Fibroblast of mammary gland (primary cell): ENCODE measurements around the gene STUM.
"Not testable (repeated sequence)": the region's sequence is repeated elsewhere in the genome, so short reads cannot be mapped to it uniquely, and the experiment has no call there.

Experiments used
- DNase-seq: peaks from one replicate; pipeline ENCODE4 v3.0.0-alpha.2; 2010; ENCODE audit warnings: low read depth
- H3K4me3 ChIP-seq: 2 replicates; pipeline ENCODE4 v1.5.1; 2011; ENCODE audit warnings: low read depth, mild to moderate bottlenecking, low read length, moderate library complexity; ENCODE audit not compliant: control insufficient read depth
- CTCF ChIP-seq: conservative IDR thresholded peaks from 2 replicates; pipeline ENCODE4 v1.5.1; 2011; ENCODE audit warnings: low read depth, low read length, inconsistent platforms; ENCODE audit not compliant: control insufficient read depth, insufficient read depth

The STUM gene

GRCh38 chr1:226597616-226598454, 49.3 kb downstream of the STUM start:
- H3K4me3 ChIP-seq = no peak overlapping the region
- TF ChIP-seq CTCF = no peak
- DNase-seq = no peak

GRCh38 chr1:226598455-226598849, 49.9 kb downstream of the STUM start:
- no peak for TF ChIP-seq CTCF
- no peak for DNase-seq
- no peak overlapping the region for H3K4me3 ChIP-seq

GRCh38 chr1:226598955-226599354, 50.4 kb downstream of the STUM start:
- not testable (repeated sequence) for DNase-seq

DNA sequence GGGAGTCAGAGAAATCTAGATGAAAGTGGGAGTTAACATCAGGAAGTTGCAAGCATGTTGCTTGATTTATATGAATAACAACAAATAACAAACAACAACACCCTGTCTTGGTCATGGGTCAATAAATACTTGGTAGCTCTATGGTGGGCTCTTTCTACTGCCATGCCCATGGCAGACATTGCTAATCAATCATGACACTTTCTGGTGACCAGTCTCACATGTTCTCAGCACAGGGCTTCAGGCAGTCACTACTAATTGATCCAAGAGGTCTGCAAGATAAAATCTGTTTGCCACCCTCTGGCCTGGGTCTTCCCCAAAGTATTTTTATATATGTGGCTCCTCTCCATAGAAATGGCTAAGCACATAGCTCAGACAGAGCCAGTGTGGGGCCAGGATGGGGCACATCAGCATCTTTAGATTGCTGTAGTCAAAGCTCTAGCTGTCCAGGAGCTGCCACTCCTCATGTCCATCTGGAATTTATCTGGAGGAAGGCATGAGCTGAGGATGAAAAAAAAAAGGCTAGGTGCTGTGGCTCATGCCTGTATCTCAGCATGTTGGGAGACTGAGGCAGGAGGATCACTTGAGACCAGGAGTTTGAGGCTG, 51.2 kb downstream of the STUM start:
- no peak for DNase-seq
- no peak overlapping the region for H3K4me3 ChIP-seq
- no peak for TF ChIP-seq CTCF

More at GRCh38 chr1:226598955-226599354, 50.4 kb downstream of the STUM start:
- H3K4me3 ChIP-seq = not testable (repeated sequence)

DNA sequence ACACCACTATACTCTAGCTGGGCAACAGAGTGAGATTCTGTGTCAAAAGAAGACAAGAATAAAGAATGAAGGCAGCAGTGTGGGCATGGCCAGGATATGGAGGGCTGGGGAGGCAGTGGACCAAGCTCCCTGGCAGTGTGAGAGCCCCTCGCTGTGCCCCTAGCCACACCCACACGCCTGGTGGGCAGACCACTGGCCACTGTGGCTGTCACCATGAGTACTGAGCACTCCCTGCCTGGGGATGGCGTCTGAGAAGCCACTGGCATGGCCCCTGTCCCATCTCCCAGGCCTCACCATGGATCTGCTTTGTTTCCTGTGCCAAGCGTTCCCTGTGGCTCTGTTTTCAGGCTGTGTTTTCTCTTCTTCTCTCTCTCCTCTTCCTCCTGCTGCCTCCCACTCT, 51.7 kb downstream of the STUM start:
- no peak overlapping the region for H3K4me3 ChIP-seq
- no peak for TF ChIP-seq CTCF
- DNase-seq = no peak

DNA sequence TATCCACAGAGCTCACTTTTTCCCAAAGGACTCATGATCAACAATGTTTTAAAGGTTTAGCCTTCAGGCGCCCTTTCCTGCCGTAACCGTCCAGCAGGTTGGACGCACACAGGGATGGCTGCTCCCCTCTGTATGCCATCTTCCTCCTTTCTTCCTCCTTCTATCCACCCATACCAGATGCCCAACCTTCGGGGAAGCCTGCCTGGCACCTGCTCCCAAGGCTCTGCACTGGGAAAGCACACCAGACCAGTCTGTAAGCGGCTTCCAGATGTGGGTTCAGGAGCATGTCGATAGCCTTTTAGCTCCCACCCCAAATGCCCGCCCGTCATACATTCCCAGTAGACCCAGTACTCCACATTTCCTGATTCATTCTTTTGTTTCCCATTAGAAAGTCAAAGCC, 52.9 kb downstream of the STUM start:
- DNase-seq = no peak
- TF ChIP-seq CTCF = no peak
- no peak overlapping the region for H3K4me3 ChIP-seq

DNA sequence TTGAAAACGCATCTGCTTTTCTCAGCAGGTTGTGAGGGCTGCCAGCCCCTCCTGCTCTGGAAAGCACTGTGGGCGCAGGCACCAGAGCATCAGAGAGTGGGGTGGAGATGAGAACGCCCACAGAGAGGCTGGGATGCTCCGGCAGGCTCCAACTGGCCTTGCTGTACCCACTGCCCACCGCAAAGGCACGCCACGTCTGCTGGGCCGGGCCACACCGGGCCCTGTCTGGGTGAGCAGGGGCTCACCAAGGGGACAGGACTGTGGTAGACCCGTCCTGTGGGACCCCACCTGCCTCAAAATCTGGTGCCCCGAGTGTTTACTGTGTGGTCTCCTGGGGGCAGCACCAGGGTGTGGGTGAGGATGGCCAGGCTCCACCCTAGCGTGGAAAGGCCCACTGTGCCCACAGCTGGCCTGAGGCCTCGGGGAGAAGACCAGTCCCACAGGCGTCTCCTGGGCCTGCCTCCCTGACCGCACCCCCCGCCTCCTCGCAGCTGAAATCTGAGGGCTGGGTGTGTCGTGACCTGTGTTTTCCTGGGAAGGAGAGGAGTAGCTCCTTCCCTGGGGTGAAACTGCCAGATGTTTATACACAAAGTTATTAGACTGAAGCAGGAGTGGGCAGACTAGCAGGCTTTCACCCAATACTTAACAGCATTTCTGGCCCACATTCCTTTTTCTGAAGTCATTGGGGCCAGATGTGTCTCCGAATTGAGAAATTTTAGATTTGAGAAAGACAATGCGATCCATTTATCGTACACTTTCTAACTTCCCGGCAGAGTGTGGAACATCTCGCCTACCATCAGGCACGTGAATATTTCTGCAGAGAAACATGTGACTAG, 53.8 kb downstream of the STUM start:
- TF ChIP-seq CTCF = no peak
- peak; percentile 98 for DNase-seq
- H3K4me3 ChIP-seq = no peak overlapping the region
